Esophagus squamous epithelium (tissue), 5 donors: ENCODE results near the gene PARD3. TPM values are rescaled to one million over a fixed set of nuclear protein-coding genes. Genes with fewer than 3 reads are reported as not detected.

Source experiments
- DNase-seq: peaks from one replicate; lab custom pipeline; 2025; lab: John Stamatoyannopoulos, UW
- H3K27ac ChIP-seq, 4 donors: fragments of 200-600 bp; sonication (generic); one replicate each; pipeline ENCODE4 v1.5.1; 2016 to 2019; ENCODE audit warnings: mild to moderate bottlenecking in 1 of 4
- H3K27me3 ChIP-seq, 4 donors: fragments of 200-600 bp; sonication (generic); 1 replicate in 3 of 4; 2 replicates in 1 of 4; pipeline versions ENCODE4 v1.5.1 to v1.6.0; 2017 to 2021; ENCODE audit warnings: antibody characterized with exemption in 1 of 4
- H3K36me3 ChIP-seq, 3 donors: fragments of 200-600 bp; sonication (generic); one replicate each; pipeline ENCODE4 v1.5.1; 2016 to 2019
- H3K4me1 ChIP-seq, 3 donors: fragments of 200-600 bp; sonication (generic); one replicate each; pipeline ENCODE4 v1.5.1; 2017 to 2019
- H3K4me3 ChIP-seq, 4 donors: fragments of 200-600 bp; sonication (generic); 1 replicate in 3 of 4; 2 replicates in 1 of 4; pipeline ENCODE4 v1.5.1; 2016 to 2019; ENCODE audit warnings: mild to moderate bottlenecking in 2 of 4, moderate library complexity in 1 of 4
- H3K9me3 ChIP-seq, 3 donors: fragments of 200-600 bp; sonication (generic); one replicate each; pipeline ENCODE4 v1.5.1; 2016 to 2019
- CTCF ChIP-seq, 6 experiments: fragments of 450-650 bp in 4 of 6; fragments of 200-600 bp in 2 of 6; sonication (generic) in 2 of 6; IDR thresholded peaks; one replicate each; pipeline ENCODE4 v1.5.1; 2016 to 2019; ENCODE audit warnings: antibody characterized with exemption in 6 of 6, mild to moderate bottlenecking in 4 of 6, moderate library complexity in 4 of 6
- POLR2A ChIP-seq, 4 donors: fragments of 450-650 bp; IDR thresholded peaks; one replicate each; pipeline ENCODE4 v1.6.1; 2017; ENCODE audit warnings: antibody characterized with exemption in 4 of 4, mild to moderate bottlenecking in 4 of 4, moderate library complexity in 3 of 4
- WGBS, 2 donors: methylation state at CpG; one replicate each; pipeline ENCODE4 v1.1.5; 2018; 5-methylcytosine and 5-hydroxymethylcytosine counted together
- intact Hi-C: fragments of 100-400 bp; cut with DNase I; formaldehyde crosslinking; loops from one replicate; pipeline ENCODE4 v1.15.0; 2022
- total RNA-seq, 4 donors: library from RNA; depleted of rRNA; stranded (reverse); fragments of >200 nt; gene quantifications; one replicate each; pipeline ENCODE4 v1.1.0, GENCODE V29; 2016
- donor health status: DM: yes; HTN: yes; CAD: no.

PARD3 gene
- total RNA-seq, 4 donors from 2014 or later = 57.3 to 114 (median 81.7) TPM

- Histone ChIP-seq H3K9me3 (no peaks in the 10 kb centered on the region), H3K4me1 (peaks cover 0 to 17% (median 0%) of the 10 kb centered on the region in 3 donors), H3K36me3 (no peaks in the 10 kb centered on the region), H3K4me3 (no peak overlapping the region), H3K27me3 (no peaks in the 10 kb centered on the region), H3K27ac (no peak overlapping the region)
- intact Hi-C loops = no loop called here
- WGBS, 2 donors = 88 to 94% methylated on average over 5 of the region's 5 CpGs
- no peak for TF ChIP-seq POLR2A (IDR thresholded peaks at IDR 0.05)
- no peak for TF ChIP-seq CTCF (IDR thresholded peaks at IDR 0.05)
- DNase-seq = no peak
These were observed 648.7 kb downstream of the PARD3 start for GRCh38 chr10:34166354-34166753.

GRCh38 chr10:34164029-34164428, 651.1 kb downstream of the PARD3 start:
- Histone ChIP-seq H3K36me3 (no peaks in the 10 kb centered on the region), H3K4me3 (no peak overlapping the region), H3K27me3 (no peaks in the 10 kb centered on the region), H3K9me3 (no peaks in the 10 kb centered on the region), H3K27ac (no peak overlapping the region), H3K4me1 (peaks cover 0 to 11% (median 0%) of the 10 kb centered on the region in 3 donors)
- DNase-seq = no peak
- WGBS, 2 donors = 90 to 97% methylated on average over 3 of the region's 3 CpGs
- intact Hi-C loops = no loop called here
- no peak for TF ChIP-seq CTCF (IDR thresholded peaks at IDR 0.05)
- TF ChIP-seq POLR2A (IDR thresholded peaks at IDR 0.05) = no peak

DNA sequence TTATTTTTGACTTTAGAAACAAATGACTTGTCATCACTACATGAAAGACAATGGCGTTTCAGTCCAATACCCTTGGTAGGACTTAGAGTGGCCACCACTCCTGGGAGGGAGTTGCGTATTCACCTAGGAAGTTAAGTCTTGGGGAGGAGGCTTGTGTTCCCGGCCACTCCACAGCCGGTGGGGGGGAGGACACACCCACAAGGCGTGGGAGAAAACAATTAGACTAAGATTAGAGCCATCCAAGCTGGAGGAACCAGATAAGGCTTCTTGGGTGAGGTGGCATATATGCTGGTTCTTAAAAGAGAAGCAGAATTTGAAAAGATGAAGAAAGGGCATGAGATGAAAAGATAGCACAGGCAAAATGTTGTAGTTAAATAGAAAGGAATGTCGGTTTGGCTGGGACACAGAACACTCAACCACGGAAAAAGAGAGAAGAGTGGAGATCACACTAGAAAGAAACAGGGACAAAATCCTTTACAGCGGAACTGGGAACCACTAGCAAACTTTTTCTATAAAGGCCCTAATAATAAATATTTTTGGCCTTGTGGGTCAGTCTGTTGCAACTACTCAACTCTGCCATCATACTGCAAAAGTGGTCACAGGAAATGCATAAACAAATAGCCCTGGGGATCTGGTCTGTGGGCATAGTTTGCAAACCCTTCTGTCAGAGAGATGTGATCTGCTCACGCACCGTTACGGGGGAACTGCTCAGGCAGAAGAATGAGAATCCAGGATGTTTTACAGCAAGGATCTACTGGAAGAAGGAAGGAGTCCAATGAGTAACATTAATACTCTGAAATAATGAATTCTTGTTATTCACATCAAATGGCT, 651.8 kb downstream of the PARD3 start:
- WGBS, 2 donors = 71 to 75% methylated on average over 11 of the region's 11 CpGs
- no peaks in the 10 kb centered on the region for H3K36me3 ChIP-seq
- intact Hi-C loops = no loop called here

GRCh38 chr10:34161777-34162370, 653.2 kb downstream of the PARD3 start:
- H3K4me3 ChIP-seq = no peak overlapping the region
- H3K9me3 ChIP-seq = no peaks in the 10 kb centered on the region
- whole genome bisulfite sequencing, 2 donors = 81 to 95% methylated on average over 6 to 7 of the region's 7 CpGs
- no peaks in the 10 kb centered on the region for H3K36me3 ChIP-seq
- H3K4me1 ChIP-seq = peaks cover 0 to 11% (median 6%) of the 10 kb centered on the region in 3 donors
- TF ChIP-seq CTCF (IDR thresholded peaks at IDR 0.05) = no peak
- no peak for TF ChIP-seq POLR2A (IDR thresholded peaks at IDR 0.05)
- H3K27ac ChIP-seq = no peak overlapping the region
- intact Hi-C loops = no loop called here
- no peaks in the 10 kb centered on the region for H3K27me3 ChIP-seq
- no peak for DNase-seq

More for the DNA sequence above, 651.8 kb downstream of the PARD3 start:
- no peak for DNase-seq
- Histone ChIP-seq H3K27me3 (no peaks in the 10 kb centered on the region), H3K9me3 (no peaks in the 10 kb centered on the region), H3K4me3 (no peak overlapping the region), H3K27ac (no peak overlapping the region), H3K4me1 (peaks cover 0 to 4% (median 0%) of the 10 kb centered on the region in 3 donors)
- TF ChIP-seq CTCF (IDR thresholded peaks at IDR 0.05) (no peak), POLR2A (IDR thresholded peaks at IDR 0.05) (no peak)

DNA sequence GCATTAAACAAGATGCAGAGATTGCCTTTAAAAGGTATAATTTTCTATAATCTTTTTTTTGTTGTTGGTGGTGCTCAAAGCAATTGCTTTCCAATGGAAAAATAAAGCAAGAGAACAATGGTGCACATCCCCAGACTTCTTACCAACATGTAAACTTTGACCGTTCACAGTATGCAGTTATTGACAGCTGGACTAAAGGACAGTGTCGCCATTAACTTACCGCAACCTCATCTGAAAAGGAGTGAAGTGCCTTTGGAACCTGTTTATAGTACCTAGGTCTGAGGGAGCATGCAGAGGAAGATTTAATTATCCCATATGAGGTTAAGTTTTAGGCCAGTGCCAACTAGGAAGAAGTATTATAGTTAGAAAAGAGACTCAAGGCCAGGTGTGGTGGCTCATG, 654.5 kb downstream of the PARD3 start:
- Histone ChIP-seq H3K9me3 (no peaks in the 10 kb centered on the region), H3K4me3 (no peak overlapping the region), H3K36me3 (no peaks in the 10 kb centered on the region), H3K4me1 (peaks cover 0 to 16% (median 9%) of the 10 kb centered on the region in 3 donors), H3K27me3 (no peaks in the 10 kb centered on the region), H3K27ac (no peak overlapping the region)
- TF ChIP-seq POLR2A (IDR thresholded peaks at IDR 0.05) = no peak
- intact Hi-C loops = no loop called here
- 98 to 100% methylated on average over 3 of the region's 3 CpGs for WGBS, 2 donors
- no peak for DNase-seq
